Fibroblast of skin of left quadriceps (primary cell): ENCODE data around the gene CLEC1B.
"Not testable (repeated sequence)": the region's sequence is repeated elsewhere in the genome, so short reads cannot be mapped to it uniquely, and the experiment has no call there.

Source experiments
- DNase-seq, 2 experiments: peaks; one replicate each; pipeline ENCODE4 v3.0.0-alpha.2; 2013; ENCODE audit warnings: low read depth in 2 of 2

CLEC1B gene

DNA sequence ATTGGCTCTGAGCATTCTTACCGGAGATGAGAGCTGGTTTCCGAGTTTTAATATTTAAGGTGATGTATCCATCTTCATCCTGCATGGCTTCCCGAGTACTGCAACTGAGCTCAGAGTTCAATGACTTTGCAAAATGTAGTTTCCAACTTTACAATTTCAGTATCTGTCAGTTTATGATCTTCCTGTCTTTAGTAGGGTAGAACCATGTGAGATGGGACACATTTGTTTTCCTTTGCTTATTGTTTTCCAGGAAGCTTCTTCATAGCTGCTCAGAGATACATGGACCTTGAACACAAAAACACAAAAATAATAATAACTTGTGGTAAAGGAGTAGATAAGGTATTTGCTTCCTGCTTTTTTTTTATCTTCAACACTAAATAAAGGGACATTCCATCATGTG lies at the start of gene CLEC1B:
Gene CLEC1B, minus strand, starts transcription at position 106 of the 400 bp plus-strand sequence. Its CDS starts 21 bp downstream, at position 85.
- no peak for DNase-seq

DNA sequence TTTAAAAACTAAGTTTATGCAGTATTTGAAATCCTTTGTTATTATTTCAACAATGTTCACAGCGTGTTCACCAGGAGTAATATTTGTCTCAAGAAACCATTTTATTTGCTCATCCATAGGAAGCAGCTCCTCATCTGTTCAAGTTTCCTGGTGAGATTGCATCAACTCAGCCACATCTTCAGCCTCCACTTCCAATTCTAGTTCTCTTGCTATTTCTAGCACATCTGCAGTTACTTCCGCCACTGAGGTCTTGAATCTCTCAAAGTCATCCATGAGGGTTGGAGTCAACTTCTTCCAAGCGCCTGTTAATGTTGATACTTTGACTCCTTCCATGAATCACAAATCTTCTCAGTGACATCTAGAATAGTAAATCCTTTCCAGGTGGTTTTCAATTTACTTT lies 49.6 kb upstream of the CLEC1B start:
- no peak for DNase-seq

DNA sequence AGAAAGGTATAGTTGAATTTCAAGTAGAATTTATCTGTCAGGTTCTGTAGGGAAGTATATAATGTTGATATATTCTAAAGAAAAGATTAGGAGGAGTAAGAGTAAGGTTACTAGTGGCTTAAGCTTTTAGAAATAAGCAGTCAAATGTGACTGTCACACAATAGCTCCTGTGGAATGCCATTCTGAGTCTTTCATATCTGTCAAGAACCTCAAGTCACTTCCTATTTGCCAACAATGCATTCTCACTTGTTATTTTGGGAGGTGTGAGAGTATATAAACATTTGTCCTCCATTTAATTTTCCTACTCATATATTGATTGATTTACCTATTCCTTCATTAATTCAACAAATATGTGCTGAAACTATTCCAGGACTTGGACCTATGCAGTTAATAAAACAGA lies 43.2 kb upstream of the CLEC1B start:
- no peak for DNase-seq

DNA sequence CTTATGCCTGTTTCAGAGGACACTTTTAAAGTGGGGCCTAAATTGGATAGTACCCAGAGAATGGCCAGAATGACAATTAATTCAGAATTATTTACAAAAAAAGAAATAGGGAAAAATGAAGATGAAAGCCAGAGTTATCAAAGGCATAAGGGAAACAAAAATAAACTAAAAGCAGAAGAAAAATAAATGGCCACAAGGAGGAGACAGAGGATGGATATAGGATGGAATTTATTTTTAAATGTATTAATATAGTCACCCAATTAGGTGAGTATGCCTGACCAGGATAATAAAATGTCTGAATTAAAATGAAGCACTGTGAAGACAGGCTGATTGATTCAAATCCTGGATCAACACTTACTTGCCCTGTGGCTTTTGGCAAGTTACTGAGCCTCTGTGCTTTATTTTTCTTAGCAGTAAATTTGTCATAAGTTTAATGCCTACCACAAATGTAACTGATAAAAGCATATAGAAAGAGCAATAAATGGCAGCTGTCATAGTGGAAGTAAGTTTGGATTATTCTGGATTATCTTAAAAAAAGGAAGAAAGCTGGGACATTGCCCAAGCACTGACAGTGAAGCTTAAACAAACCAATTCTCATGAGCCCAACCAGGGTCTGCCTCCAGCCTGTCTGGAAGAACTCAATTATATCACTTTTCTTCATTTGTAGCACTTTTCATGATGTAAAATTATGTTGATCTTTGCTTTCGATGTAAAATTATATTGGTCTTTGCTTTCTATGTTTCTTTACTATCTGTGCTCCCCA lies 35.0 kb upstream of the CLEC1B start:
- no peak for DNase-seq

DNA sequence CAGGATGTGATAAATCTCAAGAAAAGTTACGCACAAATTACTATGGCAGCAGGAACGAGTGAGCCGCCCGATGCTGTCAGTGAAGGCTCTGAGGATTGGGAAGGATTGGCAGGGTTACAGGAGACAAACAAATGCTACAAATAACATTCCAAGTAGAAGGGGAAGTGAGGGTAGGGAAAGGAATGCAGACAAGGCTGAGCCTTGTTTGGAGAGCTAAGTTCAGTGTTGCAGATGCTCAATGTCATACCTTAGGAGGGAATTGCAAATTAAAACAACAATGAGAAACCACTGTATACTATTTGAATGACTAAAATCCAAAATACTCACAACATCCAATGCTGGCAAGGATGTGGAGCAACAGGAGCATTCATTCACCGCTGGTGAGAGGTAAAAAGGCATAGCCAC lies 32.9 kb upstream of the CLEC1B start:
- DNase-seq = peak; percentile 70 to 71

DNA sequence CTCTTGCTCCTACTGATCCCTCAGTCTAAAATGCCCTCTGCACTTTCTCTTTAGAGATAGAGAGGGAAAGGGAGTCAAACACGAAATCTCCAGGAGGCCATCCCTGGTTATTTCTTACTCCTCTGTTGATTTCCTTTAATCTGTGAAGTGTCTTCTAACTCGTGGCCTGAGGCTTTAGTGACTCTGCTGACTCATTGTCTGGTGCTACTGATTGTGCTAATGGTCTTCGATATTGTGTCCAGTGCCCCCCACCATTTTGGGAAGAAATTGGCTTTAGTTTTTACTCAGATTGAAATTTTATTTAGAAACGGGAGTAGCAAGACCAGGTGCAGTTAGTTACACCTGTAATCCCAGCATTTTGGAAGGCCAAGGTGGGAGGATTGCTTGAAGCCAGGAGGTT lies 32.4 kb upstream of the CLEC1B start:
- no peak for DNase-seq

- no peak for DNase-seq
Observed at GRCh38 chr12:10030446-10030845, 31.5 kb upstream of the CLEC1B start, which contains the start of gene CLEC9A. Gene CLEC9A (plus strand): TSS chr12:10030682. CDS start chr12:10052688, 22,006 bp downstream.

GRCh38 chr12:10027721-10028120 lies 28.8 kb upstream of the CLEC1B start:
- no peak for DNase-seq

GRCh38 chr12:10027311-10027710 lies 28.4 kb upstream of the CLEC1B start:
- DNase-seq = no peak

- not testable (repeated sequence) for DNase-seq
Observed at GRCh38 chr12:10026666-10027065, 27.7 kb upstream of the CLEC1B start.

GRCh38 chr12:10025236-10025635 lies 26.3 kb upstream of the CLEC1B start:
- no peak for DNase-seq

DNA sequence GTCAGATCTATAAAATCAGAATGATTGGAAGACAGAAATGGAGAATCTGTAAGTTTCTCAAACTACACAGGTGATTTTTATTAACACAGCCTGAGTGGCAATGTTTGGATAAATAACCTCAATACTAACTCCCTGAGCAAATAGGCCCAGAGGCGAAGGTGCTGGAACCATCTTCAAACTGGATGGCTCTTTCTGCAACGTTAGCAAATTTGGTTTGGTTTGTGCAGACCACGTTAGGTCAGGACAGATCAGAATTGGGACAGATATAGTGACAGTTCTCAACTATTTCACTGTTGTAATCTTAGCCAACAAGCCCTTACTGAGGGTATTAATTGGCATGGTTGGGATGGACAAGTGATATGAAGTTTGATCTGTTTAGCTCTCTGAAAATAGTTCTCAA lies 22.4 kb upstream of the CLEC1B start:
- no peak for DNase-seq

- no peak for DNase-seq
Observed at GRCh38 chr12:10018386-10018785, 19.5 kb upstream of the CLEC1B start.

- DNase-seq = no peak
Observed at GRCh38 chr12:10016881-10017280, 18.0 kb upstream of the CLEC1B start.

DNA sequence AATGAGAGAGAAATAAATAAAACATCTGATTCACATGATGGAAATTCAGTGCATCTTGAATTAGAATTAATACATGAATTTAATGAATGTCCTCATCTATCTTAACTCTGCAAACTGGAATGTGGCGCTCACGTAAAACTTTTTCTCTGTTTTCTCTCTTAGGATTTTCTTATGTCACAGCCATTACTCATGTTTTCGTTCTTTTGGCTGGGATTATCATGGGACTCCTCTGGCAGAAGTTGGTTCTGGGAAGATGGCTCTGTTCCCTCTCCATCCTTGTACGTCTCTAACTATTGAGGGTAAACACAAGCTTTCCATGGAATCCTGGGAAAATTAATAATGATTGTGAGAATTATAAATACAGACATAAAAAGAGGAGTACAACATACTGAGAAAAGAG lies 16.5 kb upstream of the CLEC1B start:
- DNase-seq = no peak

GRCh38 chr12:10012630-10013330 lies 13.9 kb upstream of the CLEC1B start:
- no peak for DNase-seq

GRCh38 chr12:10001171-10001776 lies 2.4 kb upstream of the CLEC1B start:
- no peak for DNase-seq

- DNase-seq = no peak
Observed at GRCh38 chr12:9992296-9992695, 6.6 kb downstream of the CLEC1B start.

- DNase-seq = no peak
Observed at GRCh38 chr12:9991876-9992275, 7.0 kb downstream of the CLEC1B start.

DNA sequence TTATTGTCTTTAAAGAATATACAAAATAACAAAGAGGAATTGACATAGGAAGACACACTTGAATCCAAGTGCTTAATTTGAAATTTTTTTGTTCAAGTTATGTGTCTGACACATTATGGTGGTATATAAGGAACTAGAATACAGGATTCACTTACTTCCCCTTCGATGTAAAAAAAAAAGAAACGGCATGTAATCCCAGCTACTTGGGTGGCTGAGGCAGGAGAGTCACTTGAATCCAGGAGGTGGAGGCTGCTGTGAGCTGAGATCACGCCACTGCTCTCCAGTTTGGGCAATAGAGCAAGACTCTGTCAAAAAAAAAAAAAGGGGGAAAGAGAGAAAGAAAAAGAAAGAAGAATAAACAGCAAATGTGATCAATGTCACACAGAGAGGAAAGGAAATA lies 18.8 kb downstream of the CLEC1B start:
- DNase-seq = no peak

GRCh38 chr12:9977916-9978315 lies 21.0 kb downstream of the CLEC1B start:
- DNase-seq = no peak

DNA sequence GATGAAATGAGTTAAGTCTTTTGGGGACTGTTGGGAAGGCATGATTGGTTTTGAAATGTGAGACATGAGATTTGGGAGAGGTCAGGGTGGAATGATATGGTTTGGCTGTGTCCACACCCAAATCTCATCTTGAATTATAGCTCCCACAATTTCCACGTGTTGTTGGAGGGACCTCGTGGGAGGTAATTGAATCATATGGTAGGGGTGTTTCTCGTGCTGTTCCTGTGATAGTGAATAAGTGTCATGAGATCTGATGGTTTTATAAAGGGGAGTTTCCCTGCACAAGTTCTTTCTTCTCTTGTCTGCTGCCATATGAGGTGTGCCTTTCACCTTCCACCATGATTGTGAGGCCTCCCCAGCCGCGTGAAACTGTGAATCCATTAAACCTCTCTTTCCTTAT lies 22.3 kb downstream of the CLEC1B start:
- not testable (repeated sequence) for DNase-seq

- DNase-seq = no peak
Observed at GRCh38 chr12:9975614-9976013, 23.3 kb downstream of the CLEC1B start.
